Measurements from ENCODE around the gene POLRMT.
"Not testable (repeated sequence)": the region's sequence is repeated elsewhere in the genome, so short reads cannot be mapped to it uniquely, and the experiment has no call there.

POLRMT gene

DNA sequence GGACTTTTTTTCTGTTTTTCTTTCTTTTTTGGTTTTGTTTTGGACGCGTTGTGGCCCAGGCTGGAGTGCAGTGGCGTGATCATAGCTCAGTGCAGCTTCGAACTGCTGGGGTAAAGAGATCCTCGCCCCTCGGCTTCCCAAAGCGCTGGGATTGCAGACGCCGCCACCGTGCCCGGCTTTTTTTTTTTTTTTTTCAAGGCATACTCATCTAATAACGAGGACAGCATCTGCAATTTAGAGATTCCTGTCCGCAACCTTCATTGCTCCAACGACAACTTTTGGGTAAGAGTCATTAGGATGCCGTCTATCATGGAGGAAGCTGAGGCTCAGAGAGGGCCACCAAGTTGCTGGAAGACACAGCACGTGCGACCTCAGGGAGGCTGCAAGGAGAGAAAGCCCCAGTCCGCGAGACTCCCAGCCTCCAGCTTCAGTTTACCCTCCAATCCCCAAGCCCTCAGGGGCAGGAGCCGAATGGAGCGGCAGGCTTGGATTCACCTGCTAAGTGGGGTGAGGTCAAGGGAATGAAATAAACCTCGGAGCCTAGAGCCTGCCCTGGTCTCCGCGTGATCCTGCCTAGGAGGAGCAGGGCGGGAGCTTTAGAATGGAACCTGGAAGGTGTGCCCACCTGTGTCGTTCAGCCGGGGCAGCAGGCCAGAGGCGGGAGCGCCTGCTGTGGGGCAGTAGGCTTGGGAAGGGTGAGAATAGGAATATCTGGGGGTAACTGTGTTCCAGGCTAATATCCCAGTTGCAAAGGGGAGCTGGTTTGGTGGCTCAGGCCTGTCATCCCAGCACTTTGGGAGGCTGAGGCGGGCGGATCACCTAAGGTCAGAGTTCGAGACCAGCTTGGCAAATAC, 676 bp upstream of the POLRMT start:
- no peak for DNase-seq
- in situ Hi-C loops (cut with MboI; ENCODE audit: low pct_unique_long_range_greater_than_20kb, low sequenced_read_pairs), result no loop called here

DNA sequence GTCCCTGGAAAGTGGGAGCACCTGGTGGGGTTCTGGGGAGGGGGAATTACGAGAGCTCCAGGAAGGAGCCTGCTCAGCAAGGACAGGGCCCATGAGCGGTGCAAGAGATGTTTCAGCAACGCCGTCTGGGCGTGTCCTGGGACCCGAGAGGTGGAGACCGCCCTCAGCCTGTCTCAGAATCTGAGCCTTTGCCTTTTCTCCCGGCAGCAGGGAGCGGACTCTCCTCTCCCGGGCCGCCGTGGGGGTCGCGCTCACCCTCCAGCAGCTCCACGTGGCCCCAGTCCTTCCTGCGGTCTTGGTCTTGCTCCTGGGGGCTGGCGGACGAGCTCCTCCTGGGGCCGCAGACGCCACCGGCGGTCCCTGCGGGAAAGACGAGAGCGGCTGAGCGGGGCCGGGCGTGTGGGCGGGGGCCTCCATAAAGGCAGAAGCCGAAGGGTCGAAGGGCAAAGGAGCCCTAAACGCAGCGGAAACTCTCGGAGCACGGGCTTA, 714 bp downstream of the POLRMT start:
- DNase-seq, result peak; percentile 58
- in situ Hi-C loops (cut with MboI; ENCODE audit: low pct_unique_long_range_greater_than_20kb, low sequenced_read_pairs), result no loop called here

DNA sequence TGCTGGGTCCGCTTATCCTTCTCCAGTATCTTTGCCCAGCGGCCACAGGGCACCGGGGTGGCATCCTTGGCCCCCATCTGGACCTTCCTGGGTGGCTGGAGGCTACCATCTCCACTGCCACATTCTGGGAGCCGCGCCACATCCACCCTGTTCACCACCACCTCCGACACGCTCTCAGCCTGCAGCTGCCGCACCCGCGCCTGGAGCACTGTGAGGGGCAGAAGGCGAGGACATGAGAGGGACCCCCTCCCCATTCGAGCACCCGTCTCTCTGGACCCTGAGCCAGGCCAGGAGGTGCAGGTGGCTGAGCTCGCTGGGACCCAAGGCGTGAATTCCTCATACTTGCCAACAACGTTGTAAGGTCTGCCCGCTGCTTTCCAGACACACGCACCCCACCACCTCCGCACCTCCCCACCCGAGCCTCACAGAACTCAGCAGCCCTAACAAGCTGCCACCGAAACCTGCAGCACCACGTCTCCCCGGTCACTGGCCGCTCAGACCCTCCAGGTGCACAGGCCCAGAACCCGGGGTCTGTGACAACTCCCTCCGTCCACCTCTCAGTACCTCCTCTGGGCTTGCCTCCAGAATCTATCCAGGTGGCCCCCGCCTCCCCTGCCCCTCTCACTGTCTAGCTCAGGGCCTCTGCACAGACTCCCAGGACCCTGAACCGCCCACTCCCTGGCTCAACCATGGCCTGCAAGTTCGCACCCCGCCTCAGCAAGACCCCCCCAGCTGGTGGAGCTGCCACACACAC, 3.2 kb downstream of the POLRMT start:
- no peak for DNase-seq

DNA sequence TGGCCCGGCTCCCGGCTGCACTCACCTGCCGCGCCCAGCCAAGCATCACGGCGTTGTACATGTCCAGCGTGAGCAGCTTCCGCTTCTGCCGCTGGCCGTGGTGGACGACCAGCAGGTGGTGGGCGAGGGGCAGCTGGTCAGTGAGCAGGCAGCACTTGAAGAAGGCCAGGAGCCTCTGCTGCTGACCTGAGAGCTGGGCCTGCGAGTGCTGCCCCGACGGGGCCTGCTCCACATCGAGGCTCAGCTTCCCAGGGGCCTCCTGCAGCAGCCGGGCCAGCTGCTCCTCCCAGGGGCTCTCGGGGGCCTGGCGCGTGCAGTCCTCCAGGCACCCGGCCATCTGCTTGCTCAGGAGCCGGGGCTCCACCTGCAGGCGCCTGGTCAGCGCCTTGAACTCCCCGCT, 3.8 kb downstream of the POLRMT start:
- in situ Hi-C loops (cut with MboI; ENCODE audit: low pct_unique_long_range_greater_than_20kb, low sequenced_read_pairs); DNase-seq: not testable (repeated sequence)

More for the DNA sequence above, 3.2 kb downstream of the POLRMT start:
- in situ Hi-C loops (cut with MboI; ENCODE audit: low pct_unique_long_range_greater_than_20kb, low sequenced_read_pairs), result no loop called here

DNA sequence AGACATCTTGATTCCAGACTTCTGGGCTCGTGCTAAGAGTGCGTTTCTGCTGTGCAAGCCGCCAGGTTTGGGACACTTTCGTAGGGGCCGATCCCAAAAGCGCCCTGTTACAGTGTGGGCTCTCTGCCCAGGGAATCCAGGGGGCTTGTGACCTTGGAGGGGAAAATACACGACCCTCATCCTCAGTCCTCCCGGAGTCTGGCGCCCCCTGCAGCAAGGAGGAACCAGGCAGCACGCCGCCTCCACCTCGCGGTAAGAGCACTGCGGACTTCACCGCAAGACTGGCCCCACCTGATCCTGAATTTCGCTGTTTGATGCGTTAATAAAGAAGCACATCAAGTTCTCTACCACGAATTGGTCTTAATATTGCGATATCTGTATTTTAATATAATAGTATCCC, 5.2 kb downstream of the POLRMT start:
- in situ Hi-C loops (cut with MboI; ENCODE audit: low pct_unique_long_range_greater_than_20kb, low sequenced_read_pairs), result no loop called here
- DNase-seq, result no peak

DNA sequence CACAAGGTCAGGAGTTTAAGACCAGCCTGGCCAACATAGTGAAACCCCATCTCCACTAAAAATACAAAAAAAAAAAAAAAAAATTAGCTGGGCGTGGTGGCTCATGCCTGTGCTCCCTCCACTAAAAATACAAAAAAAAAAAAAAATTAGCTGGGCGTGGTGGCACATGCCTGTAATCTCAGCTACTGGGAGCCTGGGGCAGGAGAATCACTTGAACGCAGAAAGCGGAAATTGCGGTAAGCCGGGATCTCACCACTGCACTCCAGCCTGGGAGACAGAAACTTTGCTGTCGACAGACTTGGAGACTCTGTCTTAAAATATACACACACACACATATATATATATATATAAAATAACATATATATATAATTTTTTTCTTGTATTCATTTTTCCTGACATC, 6.8 kb downstream of the POLRMT start:
- DNase-seq; in situ Hi-C loops (cut with MboI; ENCODE audit: low pct_unique_long_range_greater_than_20kb, low sequenced_read_pairs): not testable (repeated sequence)

DNA sequence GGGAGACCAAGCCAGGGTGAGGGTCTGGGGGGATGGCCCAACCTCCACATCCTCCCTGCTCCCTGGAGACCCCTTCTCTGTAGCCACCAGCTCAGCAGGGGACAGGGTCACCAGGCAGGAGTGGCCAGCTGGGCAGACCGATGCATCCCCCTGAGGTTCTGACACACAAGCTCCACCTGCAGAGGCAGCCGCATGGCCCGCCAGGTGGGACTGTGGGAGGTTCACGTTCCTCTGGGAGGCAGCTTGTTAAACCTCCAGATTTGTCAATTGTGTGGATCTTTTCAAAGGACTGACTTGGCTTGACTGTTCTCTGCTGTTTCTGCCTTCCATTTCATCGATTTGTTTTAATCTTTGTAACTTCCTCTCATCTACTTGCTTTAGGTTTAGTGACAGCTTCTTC, 8.1 kb downstream of the POLRMT start:
- DNase-seq, result no peak
- in situ Hi-C loops (cut with MboI; ENCODE audit: low pct_unique_long_range_greater_than_20kb, low sequenced_read_pairs), result no loop called here

DNA sequence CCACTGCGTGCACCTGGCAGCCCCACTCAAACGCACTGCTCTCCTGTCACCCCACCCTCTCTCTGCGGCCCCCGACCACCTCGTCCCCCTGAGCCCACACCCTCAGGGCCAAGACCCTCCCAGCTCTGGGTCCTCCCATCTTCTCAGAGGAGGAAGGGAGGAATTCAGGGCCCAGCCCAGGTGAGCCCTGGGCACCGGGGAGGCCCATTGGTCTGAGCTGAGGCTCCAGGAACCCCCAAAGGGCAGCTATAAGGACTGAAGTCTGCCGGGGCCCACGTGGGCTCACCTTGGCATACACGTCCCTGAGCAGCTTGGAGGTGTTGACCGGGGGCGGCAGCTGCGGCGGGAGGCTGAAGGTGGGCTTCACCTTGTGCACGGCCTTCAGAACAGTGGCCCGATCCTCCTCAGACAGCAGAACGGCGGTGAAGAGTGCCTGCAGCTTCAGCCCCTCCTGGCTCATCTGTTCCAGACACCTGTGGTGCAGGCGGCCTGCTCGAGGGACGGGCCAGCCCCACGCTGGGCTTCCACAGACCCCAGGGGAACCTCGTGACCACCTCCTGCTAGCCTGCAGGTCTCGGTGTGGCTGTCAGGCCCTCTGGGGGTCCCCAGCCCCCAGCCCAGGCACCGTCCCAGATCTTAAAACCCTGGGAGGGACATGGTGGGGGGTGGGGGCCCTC, 8.8 kb downstream of the POLRMT start:
- DNase-seq, result no peak
- in situ Hi-C loops (cut with MboI; ENCODE audit: low pct_unique_long_range_greater_than_20kb, low sequenced_read_pairs), result no loop called here

DNA sequence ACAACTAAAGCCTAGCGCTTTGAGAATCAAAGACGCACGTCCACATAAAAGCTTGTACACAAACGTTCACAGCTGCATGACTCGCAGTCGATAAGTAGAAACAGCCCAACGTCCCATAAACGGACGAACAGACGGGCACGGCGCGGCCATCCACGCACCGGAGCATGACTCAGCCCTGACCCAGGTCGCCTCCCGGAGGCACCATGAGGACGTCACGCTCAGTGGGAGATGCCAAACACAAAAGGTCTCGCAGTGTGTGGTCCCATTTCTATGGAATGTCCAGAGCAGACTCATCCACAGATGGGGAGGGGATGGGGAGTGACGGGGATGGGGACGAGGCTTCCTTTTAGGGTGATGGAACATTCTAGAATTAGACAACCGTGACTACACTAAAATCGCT, 9.4 kb downstream of the POLRMT start:
- no peak for DNase-seq
- in situ Hi-C loops (cut with MboI; ENCODE audit: low pct_unique_long_range_greater_than_20kb, low sequenced_read_pairs), result no loop called here

DNA sequence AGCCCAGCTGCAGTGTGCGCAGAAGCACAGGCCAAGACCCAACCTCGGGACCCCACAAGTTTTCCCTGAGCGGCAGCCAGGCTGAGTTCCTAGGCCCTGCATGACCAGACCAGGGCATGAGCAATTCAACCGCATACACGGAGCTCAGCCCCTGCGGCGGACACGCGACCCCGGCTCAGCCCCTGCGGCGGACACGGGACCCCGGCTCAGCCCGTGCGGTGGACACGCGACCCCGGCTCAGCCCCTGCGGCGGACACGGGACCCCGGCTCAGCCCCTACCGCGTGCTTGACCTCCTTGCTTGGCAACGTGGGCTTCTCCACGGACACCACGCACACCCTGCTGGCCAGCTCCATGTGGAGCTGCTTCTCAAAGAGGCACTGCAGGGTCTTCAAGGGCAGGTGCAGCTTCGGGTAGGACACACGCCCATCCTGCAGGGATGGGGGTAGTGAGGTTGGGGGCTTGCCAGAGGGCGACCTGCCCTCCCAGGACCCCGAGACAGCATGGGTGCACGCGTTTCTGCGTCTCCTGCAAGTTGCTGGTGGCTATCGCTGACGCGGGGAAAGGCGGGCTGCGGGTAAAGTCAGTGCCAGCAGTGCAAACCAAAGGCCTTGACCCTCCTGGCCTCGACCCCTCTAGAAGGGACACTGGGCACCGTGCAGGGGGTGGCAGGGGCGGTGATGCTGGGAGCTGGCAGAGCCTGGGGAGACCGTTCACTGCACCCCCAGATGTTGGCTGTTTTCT, 10.0 kb downstream of the POLRMT start:
- DNase-seq, result no peak
- in situ Hi-C loops (cut with MboI; ENCODE audit: low pct_unique_long_range_greater_than_20kb, low sequenced_read_pairs), result no loop called here

DNA sequence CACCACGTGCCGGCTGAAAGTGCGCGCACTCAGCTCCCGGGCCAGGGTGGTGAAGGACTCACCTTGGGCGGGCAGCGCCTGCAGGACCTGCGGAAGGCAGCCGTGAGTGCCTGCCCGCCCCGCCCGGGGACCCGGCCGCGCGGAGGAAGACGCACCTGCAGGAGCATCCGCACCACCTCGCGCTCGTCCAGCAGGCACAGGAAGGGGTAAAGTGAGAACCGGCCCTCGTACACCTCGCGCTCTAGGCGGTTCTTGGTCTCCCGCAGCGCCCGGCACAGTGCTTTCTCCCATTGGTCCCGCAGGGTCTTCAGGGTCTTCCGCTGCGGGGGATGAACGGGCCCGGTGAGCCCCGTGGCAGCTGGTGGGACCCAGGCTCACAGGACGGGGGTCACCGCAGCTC, 10.7 kb downstream of the POLRMT start:
- in situ Hi-C loops (cut with MboI; ENCODE audit: low pct_unique_long_range_greater_than_20kb, low sequenced_read_pairs), result no loop called here
- no peak for DNase-seq

DNA sequence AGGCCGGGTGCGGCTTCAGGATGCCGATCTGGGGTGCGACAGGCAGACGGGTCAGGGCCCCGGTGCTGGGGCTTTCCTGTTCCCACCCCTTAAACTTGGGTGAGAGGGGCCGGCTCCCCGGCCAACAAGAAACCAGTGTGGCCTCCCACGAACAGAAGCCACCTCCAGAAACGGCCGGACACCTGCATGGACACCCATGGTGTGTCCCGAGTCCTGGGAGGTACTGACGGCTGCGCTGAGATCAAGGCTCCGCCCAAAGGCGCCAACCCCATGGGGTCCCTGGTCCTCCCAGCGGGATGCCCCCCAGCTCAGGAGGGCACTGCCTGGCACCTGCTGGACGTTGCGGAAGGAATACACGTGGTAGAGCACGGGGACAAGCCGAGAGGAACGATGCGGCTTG, 11.5 kb downstream of the POLRMT start:
- DNase-seq, result no peak
- in situ Hi-C loops (cut with MboI; ENCODE audit: low pct_unique_long_range_greater_than_20kb, low sequenced_read_pairs), result no loop called here

DNA sequence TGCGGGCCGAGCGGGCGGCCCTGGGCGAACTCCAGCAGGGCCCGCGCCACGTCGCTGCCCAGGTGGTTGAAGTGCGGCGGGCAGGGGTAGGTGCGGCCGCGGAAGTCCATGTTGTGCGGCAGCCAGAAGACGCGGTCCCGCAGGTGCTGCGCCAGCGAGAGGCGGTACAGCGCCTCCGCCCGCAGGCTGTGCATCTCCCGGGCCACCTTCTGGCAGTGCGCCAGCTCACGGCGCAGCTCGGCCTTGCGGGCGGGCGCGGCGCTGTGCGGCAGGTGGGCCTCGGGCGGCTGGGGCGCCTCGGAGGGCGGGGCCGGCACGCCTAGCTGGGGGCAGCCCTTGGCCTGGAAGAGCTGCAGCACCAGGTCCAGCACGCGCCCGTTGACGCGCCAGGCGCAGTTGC, 12.1 kb downstream of the POLRMT start:
- DNase-seq; in situ Hi-C loops (cut with MboI; ENCODE audit: low pct_unique_long_range_greater_than_20kb, low sequenced_read_pairs): not testable (repeated sequence)

DNA sequence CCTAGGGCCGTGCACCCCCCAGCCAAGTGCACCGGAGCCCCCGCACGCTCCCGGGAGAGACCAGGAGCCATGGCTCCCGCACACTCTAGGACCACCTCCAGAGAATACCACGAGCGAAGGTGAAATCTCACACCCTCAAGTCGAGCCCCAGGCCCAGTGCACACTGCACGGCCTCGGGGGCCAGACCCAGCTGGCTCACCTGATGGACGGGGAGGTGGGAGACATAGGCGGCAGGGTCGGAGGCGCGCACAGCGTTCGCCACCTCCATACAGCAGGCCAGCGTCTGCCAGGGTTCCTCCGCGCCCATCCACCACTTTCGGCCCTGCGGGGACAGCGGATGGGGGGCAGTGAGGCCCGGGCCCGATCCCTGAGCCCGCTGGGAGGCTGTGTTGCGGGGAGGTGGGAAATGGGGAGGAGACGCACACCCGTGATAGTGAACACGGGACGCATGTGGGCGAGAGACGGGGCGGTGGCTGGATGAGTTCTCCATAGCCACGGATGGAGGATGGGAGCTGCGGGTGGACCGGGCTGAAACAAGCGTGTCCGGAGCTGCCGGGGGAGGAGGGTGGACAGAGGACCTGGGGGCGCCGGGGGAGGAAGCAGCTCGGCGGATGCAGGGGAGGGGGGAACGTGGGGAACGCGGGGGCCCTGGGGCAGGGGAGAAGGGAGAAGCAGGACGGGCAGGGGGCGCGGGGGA, 13.0 kb downstream of the POLRMT start:
- in situ Hi-C loops (cut with MboI; ENCODE audit: low pct_unique_long_range_greater_than_20kb, low sequenced_read_pairs), result no loop called here
- no peak for DNase-seq

DNA sequence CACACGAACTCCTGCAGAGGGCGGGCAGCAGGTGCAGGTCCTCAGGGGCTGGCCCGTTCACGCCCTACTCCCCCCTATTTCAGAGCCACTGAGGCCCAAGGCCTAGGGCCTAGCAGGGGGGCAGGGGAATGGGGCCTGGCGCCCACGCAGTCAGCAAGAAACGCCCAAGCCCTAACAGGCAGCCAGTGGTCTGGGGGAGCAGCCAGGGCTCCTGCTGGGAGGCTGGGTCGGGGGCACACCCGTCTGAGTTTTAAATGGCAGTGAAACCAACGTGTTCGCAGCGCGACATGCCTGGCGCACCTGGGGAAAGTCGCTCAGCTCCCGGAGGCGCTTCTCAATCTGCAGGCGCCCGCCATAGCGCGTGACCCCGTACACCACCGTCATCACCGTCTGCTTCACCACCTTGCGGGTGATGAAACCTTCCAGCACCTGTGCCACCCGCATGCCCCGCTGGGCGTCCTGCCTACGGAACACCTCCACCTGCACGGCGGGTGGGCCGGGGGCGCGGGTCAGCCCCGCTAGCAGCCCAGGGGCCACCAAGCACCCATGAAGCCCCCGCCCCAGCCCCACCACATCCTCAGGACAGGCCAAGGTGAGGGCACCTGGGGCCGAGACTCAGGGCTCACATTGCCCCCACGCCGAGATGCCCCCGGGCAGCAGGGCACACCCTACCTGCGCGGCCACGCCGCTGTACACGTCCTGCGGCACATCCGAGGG, 13.9 kb downstream of the POLRMT start:
- no peak for DNase-seq
- in situ Hi-C loops (cut with MboI; ENCODE audit: low pct_unique_long_range_greater_than_20kb, low sequenced_read_pairs), result no loop called here

DNA sequence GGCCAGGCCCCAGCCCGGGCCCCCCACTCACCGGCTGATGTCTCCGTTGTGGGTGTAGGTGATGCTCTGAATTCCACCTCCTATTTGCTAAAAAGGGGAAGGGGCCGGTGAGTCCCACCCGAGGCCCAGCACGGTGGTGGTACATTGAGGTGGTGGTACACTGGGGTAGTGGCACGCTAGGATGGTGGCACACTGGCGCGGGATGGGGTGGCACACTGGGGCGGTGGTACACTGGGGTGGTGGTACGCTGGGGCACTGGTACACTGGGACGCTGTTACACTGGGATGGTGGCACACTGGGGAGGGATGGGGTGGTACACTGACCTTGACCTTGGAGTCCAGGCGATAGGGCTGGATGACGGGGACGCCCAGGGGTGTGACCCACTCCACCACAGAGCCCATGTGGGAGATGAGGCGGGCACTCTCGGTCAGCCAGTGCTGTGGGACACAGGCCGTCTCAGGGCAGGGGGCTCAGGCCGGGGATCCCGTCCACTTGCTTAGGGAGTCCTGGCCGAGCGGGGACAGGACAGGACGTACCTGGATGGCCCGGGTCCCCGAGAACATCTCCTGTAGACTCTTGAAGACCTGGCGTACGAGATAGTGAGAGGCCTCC, 14.6 kb downstream of the POLRMT start:
- in situ Hi-C loops (cut with MboI; ENCODE audit: low pct_unique_long_range_greater_than_20kb, low sequenced_read_pairs), result no loop called here
- no peak for DNase-seq

DNA sequence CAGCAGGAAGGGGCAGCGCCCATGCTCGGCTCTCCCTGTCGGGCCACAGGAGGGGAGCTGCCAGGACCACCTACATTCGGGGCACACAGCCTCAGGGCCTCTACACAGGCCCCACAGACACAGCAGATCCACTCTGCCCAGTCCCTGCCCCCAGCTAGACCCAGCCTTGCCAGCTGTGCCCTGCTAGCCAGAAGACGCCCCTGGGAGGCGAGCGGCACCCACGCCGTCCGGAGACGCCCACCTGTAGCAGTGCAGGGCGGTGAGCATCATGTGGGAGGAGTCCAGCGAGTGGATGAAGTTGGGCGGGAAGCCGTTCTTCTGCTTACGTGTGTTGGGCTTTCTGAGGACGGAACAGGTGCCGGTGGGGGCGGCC, 15.1 kb downstream of the POLRMT start:
- no peak for DNase-seq
- in situ Hi-C loops (cut with MboI; ENCODE audit: low pct_unique_long_range_greater_than_20kb, low sequenced_read_pairs), result no loop called here

All from KBM-7 (cell line).